ENCODE results near the gene KIAA1210.

Gene KIAA1210

GRCh38 chrX:119132961-119133360 lies 5.3 kb upstream of the KIAA1210 start:
- no peaks in the 10 kb centered on the region for H3K36me3 ChIP-seq (ENCODE audit: control insufficient read depth, insufficient read depth, low read length)
- H3K27me3 ChIP-seq (ENCODE audit: control insufficient read depth, insufficient read depth, low read length), result no peaks in the 10 kb centered on the region
- H3K9ac ChIP-seq (ENCODE audit: low read length), result no peak overlapping the region
- no peak overlapping the region for H3K4me3 ChIP-seq (ENCODE audit: low read length)
- H3K4me1 ChIP-seq (ENCODE audit: control insufficient read depth, insufficient read depth, low read length), result no peaks in the 10 kb centered on the region
- no peaks in the 10 kb centered on the region for H3K9me3 ChIP-seq (ENCODE audit: control insufficient read depth, low read length)

- H3K27me3 ChIP-seq (ENCODE audit: control insufficient read depth, insufficient read depth, low read length), result no peaks in the 10 kb centered on the region
- H3K4me1 ChIP-seq (ENCODE audit: control insufficient read depth, insufficient read depth, low read length), result no peaks in the 10 kb centered on the region
- no peak overlapping the region for H3K4me3 ChIP-seq (ENCODE audit: low read length)
- no peaks in the 10 kb centered on the region for H3K36me3 ChIP-seq (ENCODE audit: control insufficient read depth, insufficient read depth, low read length)
- no peaks in the 10 kb centered on the region for H3K9me3 ChIP-seq (ENCODE audit: control insufficient read depth, low read length)
- H3K9ac ChIP-seq (ENCODE audit: low read length), result no peak overlapping the region
Observed at GRCh38 chrX:119132316-119132715, 4.7 kb upstream of the KIAA1210 start.

- H3K36me3 ChIP-seq (ENCODE audit: control insufficient read depth, insufficient read depth, low read length), result no peaks in the 10 kb centered on the region
- no peaks in the 10 kb centered on the region for H3K4me1 ChIP-seq (ENCODE audit: control insufficient read depth, insufficient read depth, low read length)
- no peaks in the 10 kb centered on the region for H3K9me3 ChIP-seq (ENCODE audit: control insufficient read depth, low read length)
- no peaks in the 10 kb centered on the region for H3K27me3 ChIP-seq (ENCODE audit: control insufficient read depth, insufficient read depth, low read length)
- no peak overlapping the region for H3K4me3 ChIP-seq (ENCODE audit: low read length)
- H3K9ac ChIP-seq (ENCODE audit: low read length), result no peak overlapping the region
Observed at GRCh38 chrX:119130911-119131310, 3.3 kb upstream of the KIAA1210 start.

GRCh38 chrX:119121341-119121740 lies 6.3 kb downstream of the KIAA1210 start:
- no peaks in the 10 kb centered on the region for H3K9me3 ChIP-seq (ENCODE audit: control insufficient read depth, low read length)
- H3K27me3 ChIP-seq (ENCODE audit: control insufficient read depth, insufficient read depth, low read length), result no peaks in the 10 kb centered on the region
- H3K9ac ChIP-seq (ENCODE audit: low read length), result no peak overlapping the region
- H3K4me3 ChIP-seq (ENCODE audit: low read length), result no peak overlapping the region
- no peaks in the 10 kb centered on the region for H3K4me1 ChIP-seq (ENCODE audit: control insufficient read depth, insufficient read depth, low read length)
- no peaks in the 10 kb centered on the region for H3K36me3 ChIP-seq (ENCODE audit: control insufficient read depth, insufficient read depth, low read length)

- Histone ChIP-seq H3K4me1 (ENCODE audit: control insufficient read depth, insufficient read depth, low read length) (no peaks in the 10 kb centered on the region), H3K36me3 (ENCODE audit: control insufficient read depth, insufficient read depth, low read length) (no peaks in the 10 kb centered on the region), H3K4me3 (ENCODE audit: low read length) (no peak overlapping the region), H3K9me3 (ENCODE audit: control insufficient read depth, low read length) (no peaks in the 10 kb centered on the region), H3K9ac (ENCODE audit: low read length) (no peak overlapping the region), H3K27me3 (ENCODE audit: control insufficient read depth, insufficient read depth, low read length) (no peaks in the 10 kb centered on the region)
Observed at GRCh38 chrX:119118780-119119395, 8.7 kb downstream of the KIAA1210 start.

- H3K9me3 ChIP-seq (ENCODE audit: control insufficient read depth, low read length), result no peaks in the 10 kb centered on the region
- H3K9ac ChIP-seq (ENCODE audit: low read length), result no peak overlapping the region
Observed at GRCh38 chrX:119107206-119107605, 20.4 kb downstream of the KIAA1210 start.

GRCh38 chrX:119105826-119106225 lies 21.8 kb downstream of the KIAA1210 start:
- Histone ChIP-seq H3K27me3 (ENCODE audit: control insufficient read depth, insufficient read depth, low read length) (no peaks in the 10 kb centered on the region), H3K4me1 (ENCODE audit: control insufficient read depth, insufficient read depth, low read length) (no peaks in the 10 kb centered on the region), H3K9ac (ENCODE audit: low read length) (no peak overlapping the region), H3K36me3 (ENCODE audit: control insufficient read depth, insufficient read depth, low read length) (no peaks in the 10 kb centered on the region), H3K9me3 (ENCODE audit: control insufficient read depth, low read length) (no peaks in the 10 kb centered on the region), H3K4me3 (ENCODE audit: low read length) (no peak overlapping the region)

More at GRCh38 chrX:119107206-119107605, 20.4 kb downstream of the KIAA1210 start:
- Histone ChIP-seq H3K27me3 (ENCODE audit: control insufficient read depth, insufficient read depth, low read length) (no peaks in the 10 kb centered on the region), H3K4me3 (ENCODE audit: low read length) (no peak overlapping the region), H3K36me3 (ENCODE audit: control insufficient read depth, insufficient read depth, low read length) (no peaks in the 10 kb centered on the region), H3K4me1 (ENCODE audit: control insufficient read depth, insufficient read depth, low read length) (no peaks in the 10 kb centered on the region)

- Histone ChIP-seq H3K4me3 (ENCODE audit: low read length) (no peak overlapping the region), H3K9me3 (ENCODE audit: control insufficient read depth, low read length) (no peaks in the 10 kb centered on the region), H3K27me3 (ENCODE audit: control insufficient read depth, insufficient read depth, low read length) (no peaks in the 10 kb centered on the region), H3K9ac (ENCODE audit: low read length) (no peak overlapping the region), H3K4me1 (ENCODE audit: control insufficient read depth, insufficient read depth, low read length) (no peaks in the 10 kb centered on the region), H3K36me3 (ENCODE audit: control insufficient read depth, insufficient read depth, low read length) (no peaks in the 10 kb centered on the region)
Observed at GRCh38 chrX:119101168-119101567, 26.4 kb downstream of the KIAA1210 start.

GRCh38 chrX:119095936-119096335 lies 31.7 kb downstream of the KIAA1210 start:
- Histone ChIP-seq H3K27me3 (ENCODE audit: control insufficient read depth, insufficient read depth, low read length) (no peaks in the 10 kb centered on the region), H3K9ac (ENCODE audit: low read length) (no peak overlapping the region), H3K36me3 (ENCODE audit: control insufficient read depth, insufficient read depth, low read length) (no peaks in the 10 kb centered on the region), H3K9me3 (ENCODE audit: control insufficient read depth, low read length) (no peaks in the 10 kb centered on the region), H3K4me3 (ENCODE audit: low read length) (no peak overlapping the region), H3K4me1 (ENCODE audit: control insufficient read depth, insufficient read depth, low read length) (no peaks in the 10 kb centered on the region)

- H3K27me3 ChIP-seq (ENCODE audit: control insufficient read depth, insufficient read depth, low read length), result no peaks in the 10 kb centered on the region
- no peak overlapping the region for H3K9ac ChIP-seq (ENCODE audit: low read length)
- no peak overlapping the region for H3K4me3 ChIP-seq (ENCODE audit: low read length)
- no peaks in the 10 kb centered on the region for H3K4me1 ChIP-seq (ENCODE audit: control insufficient read depth, insufficient read depth, low read length)
- no peaks in the 10 kb centered on the region for H3K9me3 ChIP-seq (ENCODE audit: control insufficient read depth, low read length)
- no peaks in the 10 kb centered on the region for H3K36me3 ChIP-seq (ENCODE audit: control insufficient read depth, insufficient read depth, low read length)
Observed at GRCh38 chrX:119094819-119095218, 32.8 kb downstream of the KIAA1210 start.

GRCh38 chrX:119093991-119094735 lies 33.4 kb downstream of the KIAA1210 start:
- H3K4me3 ChIP-seq (ENCODE audit: low read length), result no peak overlapping the region
- no peaks in the 10 kb centered on the region for H3K36me3 ChIP-seq (ENCODE audit: control insufficient read depth, insufficient read depth, low read length)

GRCh38 chrX:119090627-119091026 lies 37.0 kb downstream of the KIAA1210 start:
- no peak overlapping the region for H3K9ac ChIP-seq (ENCODE audit: low read length)
- H3K36me3 ChIP-seq (ENCODE audit: control insufficient read depth, insufficient read depth, low read length), result no peaks in the 10 kb centered on the region
- H3K27me3 ChIP-seq (ENCODE audit: control insufficient read depth, insufficient read depth, low read length), result no peaks in the 10 kb centered on the region
- H3K9me3 ChIP-seq (ENCODE audit: control insufficient read depth, low read length), result no peaks in the 10 kb centered on the region
- H3K4me1 ChIP-seq (ENCODE audit: control insufficient read depth, insufficient read depth, low read length), result no peaks in the 10 kb centered on the region
- no peak overlapping the region for H3K4me3 ChIP-seq (ENCODE audit: low read length)

More at GRCh38 chrX:119093991-119094735, 33.4 kb downstream of the KIAA1210 start:
- Histone ChIP-seq H3K27me3 (ENCODE audit: control insufficient read depth, insufficient read depth, low read length) (no peaks in the 10 kb centered on the region), H3K9ac (ENCODE audit: low read length) (no peak overlapping the region), H3K4me1 (ENCODE audit: control insufficient read depth, insufficient read depth, low read length) (no peaks in the 10 kb centered on the region), H3K9me3 (ENCODE audit: control insufficient read depth, low read length) (no peaks in the 10 kb centered on the region)

All from mucosa of stomach (tissue), 1 donor.